Brain pericyte (primary cell): ENCODE data around the gene KDM3B.
"Not testable (repeated sequence)": the region's sequence is repeated elsewhere in the genome, so short reads cannot be mapped to it uniquely, and the experiment has no call there.

Source experiments
- DNase-seq: peaks from one replicate; pipeline ENCODE4 v3.0.0-alpha.2; 2012; ENCODE audit warnings: low read depth, low spot score

The KDM3B gene

GRCh38 chr5:138402640-138403039 is 50.2 kb downstream of the KDM3B start:
- no peak for DNase-seq

- no peak for DNase-seq
Measured at GRCh38 chr5:138408023-138408422, 55.5 kb downstream of the KDM3B start.

- DNase-seq, result not testable (repeated sequence)
Measured at GRCh38 chr5:138410996-138411640, 58.6 kb downstream of the KDM3B start.

- DNase-seq, result no peak
Measured at GRCh38 chr5:138418444-138418843, 66.0 kb downstream of the KDM3B start.

- no peak for DNase-seq
Measured at GRCh38 chr5:138425079-138425478, 72.6 kb downstream of the KDM3B start.

GRCh38 chr5:138435943-138436342 is 83.5 kb downstream of the KDM3B start:
- no peak for DNase-seq

- DNase-seq, result no peak
Measured at GRCh38 chr5:138438003-138438723, 85.7 kb downstream of the KDM3B start.

GRCh38 chr5:138438724-138439476 is 86.4 kb downstream of the KDM3B start, which contains the start of gene REEP2:
TSS of gene REEP2 (plus strand) at chr5:138439057. CDS start at chr5:138439209, 152 bp downstream.
- DNase-seq, result no peak

- DNase-seq, result no peak
Measured at GRCh38 chr5:138439477-138440158, 87.1 kb downstream of the KDM3B start.

GRCh38 chr5:138440159-138441073 is 87.9 kb downstream of the KDM3B start:
- no peak for DNase-seq

GRCh38 chr5:138441221-138441620 is 88.7 kb downstream of the KDM3B start:
- DNase-seq, result no peak

GRCh38 chr5:138444078-138444773 is 91.7 kb downstream of the KDM3B start:
- DNase-seq, result no peak

GRCh38 chr5:138444774-138445546 is 92.5 kb downstream of the KDM3B start:
- no peak for DNase-seq

- no peak for DNase-seq
Measured at GRCh38 chr5:138445547-138446271, 93.2 kb downstream of the KDM3B start.

- DNase-seq, result no peak
Measured at GRCh38 chr5:138448070-138448469, 95.6 kb downstream of the KDM3B start.

- DNase-seq, result peak; percentile 58
Measured at GRCh38 chr5:138448481-138449398, 96.3 kb downstream of the KDM3B start.

- DNase-seq, result peak; percentile 57
Measured at GRCh38 chr5:138449501-138450239, 97.2 kb downstream of the KDM3B start.
